HepG2 (cell line): ENCODE results near the gene EIF4H. TPM values are rescaled to one million over a fixed set of nuclear protein-coding genes. Genes with fewer than 3 reads are reported as not detected.

Experiments
- ATAC-seq: fragments of 200-7000 bp; cut with Tn5 transposase; 3 replicates; pipeline ENCODE4 v1.9.1; 2020; ENCODE audit warnings: mild to moderate bottlenecking, moderate library complexity
- BruUV-seq: library from RNA; stranded (reverse); fragments of 400-500 nt; replicated peaks from 2 replicates; lab custom pipeline; 2021; lab: Mats Ljungman, UMichigan
- CTCF ChIA-PET: fragments of 300-600 bp; formaldehyde crosslinking; extraction: SDS; loops from one replicate; lab custom pipeline; 2021; ENCODE audit warnings: low total read pairs, inconsistent platforms, low intra/inter-chr PET ratio; lab: Yijun Ruan, JAX
- POLR2A ChIA-PET: fragments of 350-600 bp; sonication (Branson Sonifier 250); formaldehyde crosslinking; loops from one replicate; lab custom pipeline; 2020; ENCODE audit warnings: antibody characterized with exemption, inconsistent platforms; lab: Yijun Ruan, JAX
- DNase-seq: peaks from one replicate; pipeline ENCODE4 v3.0.0-alpha.2; 2015; ENCODE audit warnings: low spot score
- FAIRE-seq: peaks from 3 replicates; lab custom pipeline; 2011; peaks lifted over from hg19 to GRCh38; lab: Jason Lieb, UNC
- H2AFZ ChIP-seq: one replicate; pipeline ENCODE4 v1.6.1; 2011; ENCODE audit warnings: low read length, inconsistent platforms
- H3K27ac ChIP-seq: fragments of 300-600 bp; 3 replicates; pipeline ENCODE4 v1.8.0; 2011; ENCODE audit warnings: mixed run types, mild to moderate bottlenecking, mixed read lengths, low read length, inconsistent platforms; ENCODE audit not compliant: insufficient read depth; ENCODE audit errors: extremely low read length
- H3K27me3 ChIP-seq, 2 experiments: fragments of 200-600 bp in 1 of 2; 2 replicates in 1 of 2; 3 replicates in 1 of 2; pipeline versions ENCODE4 v1.6.0 to v1.8.0; 2011; ENCODE audit warnings: low read length in 2 of 2, mild to moderate bottlenecking in 2 of 2, moderate library complexity in 2 of 2, inconsistent platforms in 1 of 2; ENCODE audit not compliant: insufficient read depth in 2 of 2, control insufficient read depth in 1 of 2
- H3K36me3 ChIP-seq, 2 experiments: fragments of 200-600 bp in 1 of 2; replicated peaks in 1 of 2; 2 replicates in 1 of 2; 3 replicates in 1 of 2; pipeline versions ENCODE4 v1.5.1 to v1.8.0; 2011; ENCODE audit warnings: low read length in 2 of 2, inconsistent platforms in 1 of 2; ENCODE audit not compliant: insufficient read depth in 2 of 2, control insufficient read depth in 1 of 2
- H3K4me1 ChIP-seq: 2 replicates; pipeline ENCODE4 v1.5.1; 2012; ENCODE audit warnings: low read length, inconsistent platforms; ENCODE audit not compliant: insufficient read depth
- H3K4me2 ChIP-seq: 2 replicates; pipeline ENCODE4 v1.6.0; 2011; ENCODE audit warnings: low read depth, low read length, inconsistent platforms
- H3K4me3 ChIP-seq, 3 experiments: fragments of 200-600 bp in 1 of 3; sonication (generic), shearing (Covaris generic) in 1 of 3; replicated peaks in 1 of 3; 2 replicates each; pipeline ENCODE4 v1.5.1; 2011 to 2016; ENCODE audit warnings: low read length in 3 of 3, inconsistent platforms in 2 of 3, low read depth in 2 of 3, mild to moderate bottlenecking in 2 of 3, control low read depth in 1 of 3, mixed read lengths in 1 of 3; ENCODE audit not compliant: insufficient read depth in 1 of 3
- H3K79me2 ChIP-seq: one replicate; pipeline ENCODE4 v1.6.1; 2011; ENCODE audit warnings: low read length, inconsistent platforms; ENCODE audit not compliant: insufficient read depth
- H3K9ac ChIP-seq: 2 replicates; pipeline ENCODE4 v1.6.0; 2011; ENCODE audit warnings: mild to moderate bottlenecking, low read depth, low read length, inconsistent platforms; ENCODE audit not compliant: insufficient read depth
- H3K9me3 ChIP-seq: 2 replicates; pipeline ENCODE4 v1.5.1; 2012; ENCODE audit warnings: mild to moderate bottlenecking, low read length
- H4K20me1 ChIP-seq: 2 replicates; pipeline ENCODE4 v1.6.0; 2011; ENCODE audit warnings: inconsistent platforms, mild to moderate bottlenecking, low read length, moderate library complexity; ENCODE audit not compliant: insufficient read depth
- CEBPB ChIP-seq: IDR thresholded peaks from 2 replicates; pipeline ENCODE4 v1.6.1; 2011; ENCODE audit warnings: low read depth, low read length, improper control_type of control experiment, borderline replicate concordance
- NFE2 ChIP-seq: sonication (generic); formaldehyde crosslinking; IDR thresholded peaks from 2 replicates; pipeline ENCODE4 v1.4.0; 2020; ENCODE audit warnings: missing genetic modification reagents
- ZNF768 ChIP-seq: sonication (generic); formaldehyde crosslinking; IDR thresholded peaks from 2 replicates; pipeline ENCODE4 v1.4.0; 2020; ENCODE audit warnings: missing genetic modification reagents
- ZNF772 ChIP-seq: sonication (generic); formaldehyde crosslinking; IDR thresholded peaks from 2 replicates; pipeline ENCODE4 v1.5.0; 2020; ENCODE audit warnings: mild to moderate bottlenecking, missing genetic modification reagents
- WGBS: methylation state at CpG from one replicate; pipeline ENCODE4 v1.1.6; 2017; ENCODE audit warnings: low lambda C conversion rate; 5-methylcytosine and 5-hydroxymethylcytosine counted together
- in situ Hi-C: cut with HindIII; loops from 2 replicates; pipeline ENCODE4 v1.10.0; 2017; ENCODE audit warnings: low pct_unique_long_range_greater_than_20kb; ENCODE audit not compliant: extremely low pct_ligation_motif_present
- intact Hi-C: fragments of 100-400 bp; cut with micrococcal nuclease; formaldehyde crosslinking; loops from one replicate; pipeline ENCODE4 v1.10.0; 2022; ENCODE audit not compliant: unreplicated experiment
- polyA plus RNA-seq, 8 experiments: library from polyadenylated mRNA; depleted of rRNA in 3 of 8; stranded (reverse) in 7 of 8; unstranded in 1 of 8; fragments of >200 nt; fragmentation: Illumina TruSeq in 4 of 8; extraction: Trizol in 4 of 8; gene quantifications; 2 replicates each; pipeline versions ENCODE4 v1.2.1 to v1.2.3, GENCODE V29; 2011 to 2016; ENCODE audit warnings: low read depth in 4 of 8, missing spikeins in 1 of 8, mixed read lengths in 1 of 8; ENCODE audit not compliant: insufficient read depth in 1 of 8
- total RNA-seq, 5 experiments: library from RNA; depleted of rRNA; stranded (reverse); fragments of >200 nt; fragmentation: Illumina TruSeq; extraction: Trizol; gene quantifications; 2 replicates each; pipeline ENCODE4 v1.2.3, GENCODE V29; 2016; ENCODE audit warnings: low read depth in 1 of 5

EIF4H gene
- total and polyA plus RNA-seq, 2 of the 13 experiments (the other 11 are each of a cell fraction or from before 2014, with no cell fraction given): 232 to 321 TPM

- intact Hi-C loops: no loop called here
Observed at GRCh38 chr7:74215921-74216320, 41.8 kb downstream of the EIF4H start.

GRCh38 chr7:74216361-74216761, 42.2 kb downstream of the EIF4H start:
- Histone ChIP-seq H4K20me1 (no peaks in the 10 kb centered on the region), H3K4me2 (no peak overlapping the region), H3K27me3 (no peaks in the 10 kb centered on the region; a peak in 2 of 5 replicates), H2AFZ (no peak overlapping the region), H3K4me1 (peaks cover 31% of the 10 kb centered on the region), H3K9me3 (no peaks in the 10 kb centered on the region), H3K79me2 (no peaks in the 10 kb centered on the region), H3K4me3 (no peak overlapping the region), H3K36me3 (no peaks in the 10 kb centered on the region), H3K27ac (no peak overlapping the region), H3K9ac (no peak overlapping the region)
- TF ChIP-seq NFE2 (no peak), CEBPB (peak; percentile 58; the same call in 1 of the 2 replicates)
- DNase-seq (no peak), FAIRE-seq (no peak), ATAC-seq (no peak)
- CTCF ChIA-PET: no interaction called here
- no TSS peak for BruUV-seq
- in situ Hi-C loops: loop anchor here (25.0 kb wide), 1 partner anchor 346 kb away; no protein-coding TSS in a partner anchor
- POLR2A ChIA-PET: no interaction called here
- WGBS: 6% methylated on average over 7 of the region's 8 CpGs
- intact Hi-C loops: no loop called here

More at GRCh38 chr7:74215921-74216320, 41.8 kb downstream of the EIF4H start:
- WGBS: no CpG with 5 or more reads among the region's 15 CpGs
- no peak overlapping the region for H2AFZ ChIP-seq
- ChIA-PET POLR2A (no interaction called here), CTCF (no interaction called here)
- H3K79me2 ChIP-seq: no peaks in the 10 kb centered on the region
- no peak for TF ChIP-seq ZNF772 (CRISPR knock-in tag)
- TF ChIP-seq ZNF768 (CRISPR knock-in tag): peak; percentile 32; the same call in 1 of the 2 replicates
- H3K4me1 ChIP-seq: peaks cover 31% of the 10 kb centered on the region
- no peaks in the 10 kb centered on the region; a peak in 2 of 5 replicates for H3K27me3 ChIP-seq
- DNase-seq (no peak), FAIRE-seq (no peak), ATAC-seq (no peak)
- BruUV-seq: no TSS peak
- H3K4me2 ChIP-seq: no peak overlapping the region; the same call in 1 of the 2 replicates
- no peak overlapping the region for H3K27ac ChIP-seq
- no peaks in the 10 kb centered on the region for H4K20me1 ChIP-seq
- H3K36me3 ChIP-seq: no peaks in the 10 kb centered on the region
- in situ Hi-C loops: loop anchor here (25.0 kb wide), 1 partner anchor 346 kb away; no protein-coding TSS in a partner anchor
- H3K9me3 ChIP-seq: no peaks in the 10 kb centered on the region
- H3K9ac ChIP-seq: no peak overlapping the region
- H3K4me3 ChIP-seq: no peak overlapping the region
